Sigmoid colon (tissue), 4 donors: Measurements from ENCODE around the gene OR1E1.

ENCODE experiments used
- POLR2AphosphoS5 ChIP-seq, 4 donors: sonication (generic); formaldehyde crosslinking; IDR thresholded peaks; one replicate each; pipeline ENCODE4 v1.6.1; 2017; ENCODE audit warnings: antibody characterized with exemption in 4 of 4
- TF ChIP-seq, protein P1 (sequence below), 4 experiments: fragments of 450-650 bp in 3 of 4; fragments of 200-600 bp in 1 of 4; IDR thresholded peaks; one replicate each; pipeline ENCODE4 v1.5.1; 2016 to 2019; ENCODE audit warnings: antibody characterized with exemption in 4 of 4, mild to moderate bottlenecking in 3 of 4, moderate library complexity in 2 of 4

DNA sequence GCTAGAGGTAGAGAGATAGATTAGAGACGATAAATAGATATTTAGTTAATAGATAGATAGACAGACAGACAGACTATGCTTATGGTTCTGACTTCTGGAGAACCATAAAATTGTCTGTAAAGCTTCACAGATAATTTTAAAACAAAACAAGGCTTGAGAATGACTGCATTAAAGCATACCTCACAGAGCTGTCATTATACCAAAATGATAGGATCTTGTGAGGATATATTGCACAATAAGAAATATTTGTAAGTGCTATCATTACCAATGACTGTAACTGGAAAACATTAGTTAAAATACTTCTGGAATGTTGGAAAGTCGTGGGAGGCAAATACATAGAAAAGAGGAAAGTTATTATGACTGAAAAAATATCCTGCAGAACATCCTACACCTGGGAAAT is 3.6 kb upstream of the OR1E1 start:
- TF ChIP-seq POLR2AphosphoS5 (IDR thresholded peaks at IDR 0.05) = no peak
- TF ChIP-seq, protein P1, sequence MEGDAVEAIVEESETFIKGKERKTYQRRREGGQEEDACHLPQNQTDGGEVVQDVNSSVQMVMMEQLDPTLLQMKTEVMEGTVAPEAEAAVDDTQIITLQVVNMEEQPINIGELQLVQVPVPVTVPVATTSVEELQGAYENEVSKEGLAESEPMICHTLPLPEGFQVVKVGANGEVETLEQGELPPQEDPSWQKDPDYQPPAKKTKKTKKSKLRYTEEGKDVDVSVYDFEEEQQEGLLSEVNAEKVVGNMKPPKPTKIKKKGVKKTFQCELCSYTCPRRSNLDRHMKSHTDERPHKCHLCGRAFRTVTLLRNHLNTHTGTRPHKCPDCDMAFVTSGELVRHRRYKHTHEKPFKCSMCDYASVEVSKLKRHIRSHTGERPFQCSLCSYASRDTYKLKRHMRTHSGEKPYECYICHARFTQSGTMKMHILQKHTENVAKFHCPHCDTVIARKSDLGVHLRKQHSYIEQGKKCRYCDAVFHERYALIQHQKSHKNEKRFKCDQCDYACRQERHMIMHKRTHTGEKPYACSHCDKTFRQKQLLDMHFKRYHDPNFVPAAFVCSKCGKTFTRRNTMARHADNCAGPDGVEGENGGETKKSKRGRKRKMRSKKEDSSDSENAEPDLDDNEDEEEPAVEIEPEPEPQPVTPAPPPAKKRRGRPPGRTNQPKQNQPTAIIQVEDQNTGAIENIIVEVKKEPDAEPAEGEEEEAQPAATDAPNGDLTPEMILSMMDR (IDR thresholded peaks at IDR 0.05) = no peak
